HG02884 (cell line): ENCODE measurements around the gene USH2A.
A peak's percentile ranks its signal among the peaks of the same experiment; 100 is the strongest.

Experiments
- ATAC-seq: cut with Tn5 transposase; IDR thresholded peaks from one replicate; pipeline ENCODE4 v1.9.1; 2021; ENCODE audit warnings: mild to moderate bottlenecking, moderate library complexity; ENCODE audit not compliant: unreplicated experiment

USH2A gene

GRCh38 chr1:215617979-215618378 is 805.3 kb downstream of the USH2A start:
- no peak for ATAC-seq

DNA sequence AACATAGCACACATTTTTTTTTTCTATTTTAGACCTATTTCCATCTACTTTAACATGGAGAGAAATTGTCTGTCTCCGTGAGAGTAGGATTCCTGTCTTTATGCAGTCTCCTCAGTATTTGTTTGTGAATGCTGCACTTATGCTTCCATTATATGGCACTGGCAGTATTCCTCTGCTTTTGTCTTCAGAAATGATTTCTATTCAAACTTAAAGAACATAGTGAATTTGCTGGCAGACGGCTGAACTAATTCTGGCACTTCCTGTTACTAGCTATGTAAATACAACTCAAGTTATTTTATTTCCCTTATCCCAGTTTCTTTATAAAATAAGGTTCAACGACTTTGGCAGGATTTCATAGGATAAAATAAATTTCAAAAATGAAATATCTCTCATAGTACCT is 810.9 kb downstream of the USH2A start:
- no peak for ATAC-seq

- no peak for ATAC-seq
These were observed 814.6 kb downstream of the USH2A start for GRCh38 chr1:215608646-215609045.

- ATAC-seq: no peak
These were observed 815.8 kb downstream of the USH2A start for GRCh38 chr1:215607412-215607811.

DNA sequence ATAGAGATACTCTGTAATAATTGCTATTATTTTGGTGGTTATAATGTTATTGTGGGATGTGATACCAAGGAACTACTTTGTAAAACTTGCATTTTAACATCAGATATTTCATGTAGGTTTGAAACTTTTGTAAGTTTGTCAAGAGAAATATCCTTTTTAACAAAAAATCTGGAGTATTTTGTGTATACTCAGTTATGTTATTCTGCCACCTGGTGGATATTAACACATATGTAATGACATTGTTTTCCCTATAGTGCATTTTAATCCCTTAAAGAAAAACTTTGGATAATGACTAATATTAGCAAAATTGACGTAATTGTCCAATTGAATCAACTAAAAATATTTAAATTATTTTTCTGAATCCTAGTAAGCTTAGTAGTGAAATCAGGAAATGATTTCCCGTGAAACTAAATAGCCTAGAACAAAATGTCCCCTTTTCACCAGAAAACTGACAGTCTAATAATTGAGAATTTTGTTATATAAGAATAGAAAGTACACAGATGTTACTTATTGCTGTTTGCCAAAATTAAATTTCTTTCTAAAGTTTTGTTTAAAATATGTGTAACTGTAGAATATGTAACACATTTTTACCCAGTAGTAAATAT is 816.6 kb downstream of the USH2A start:
- ATAC-seq: peak; percentile 62

DNA sequence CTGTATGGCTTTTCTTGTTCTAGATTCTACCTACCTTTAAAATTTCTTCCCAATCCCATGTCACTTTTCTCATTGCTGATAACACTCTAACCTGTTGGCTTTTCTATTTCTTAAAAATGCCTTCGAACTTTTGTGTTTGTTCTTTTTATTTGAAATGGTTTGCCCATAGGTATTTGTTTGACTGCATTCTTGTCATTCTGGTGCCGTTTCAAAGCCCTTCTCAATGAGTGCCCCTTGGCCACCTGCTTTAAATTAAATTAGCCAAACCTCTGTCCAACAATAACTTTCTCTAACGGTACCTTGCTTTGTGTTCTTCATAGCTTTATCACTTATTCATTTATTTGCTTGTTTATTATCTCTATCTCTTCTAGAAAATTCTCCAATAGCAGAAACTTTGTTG is 817.2 kb downstream of the USH2A start:
- no peak for ATAC-seq

GRCh38 chr1:215605011-215605621 is 818.1 kb downstream of the USH2A start:
- no peak for ATAC-seq

- no peak for ATAC-seq
These were observed 819.9 kb downstream of the USH2A start for GRCh38 chr1:215603319-215603718.

DNA sequence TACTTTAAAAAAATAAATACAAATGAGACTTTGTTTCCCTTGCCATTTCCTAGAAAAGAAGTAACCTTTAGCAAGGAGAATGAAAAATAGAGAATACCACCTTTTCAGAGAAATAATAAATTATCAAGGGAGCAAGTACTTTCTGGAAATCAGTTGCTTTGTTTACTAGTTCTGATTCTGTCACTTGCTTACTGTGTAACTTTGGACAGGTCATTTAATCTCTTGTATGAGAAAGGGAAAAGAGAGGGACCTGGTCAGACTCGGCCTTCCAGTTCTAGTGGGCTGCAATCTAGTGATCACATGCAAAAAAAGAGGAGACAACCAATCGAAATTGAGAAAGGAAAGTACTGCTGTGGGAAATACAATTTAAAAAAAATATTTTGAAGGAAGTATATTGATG is 822.0 kb downstream of the USH2A start:
- ATAC-seq: no peak

GRCh38 chr1:215600867-215601266 is 822.4 kb downstream of the USH2A start:
- ATAC-seq: no peak

DNA sequence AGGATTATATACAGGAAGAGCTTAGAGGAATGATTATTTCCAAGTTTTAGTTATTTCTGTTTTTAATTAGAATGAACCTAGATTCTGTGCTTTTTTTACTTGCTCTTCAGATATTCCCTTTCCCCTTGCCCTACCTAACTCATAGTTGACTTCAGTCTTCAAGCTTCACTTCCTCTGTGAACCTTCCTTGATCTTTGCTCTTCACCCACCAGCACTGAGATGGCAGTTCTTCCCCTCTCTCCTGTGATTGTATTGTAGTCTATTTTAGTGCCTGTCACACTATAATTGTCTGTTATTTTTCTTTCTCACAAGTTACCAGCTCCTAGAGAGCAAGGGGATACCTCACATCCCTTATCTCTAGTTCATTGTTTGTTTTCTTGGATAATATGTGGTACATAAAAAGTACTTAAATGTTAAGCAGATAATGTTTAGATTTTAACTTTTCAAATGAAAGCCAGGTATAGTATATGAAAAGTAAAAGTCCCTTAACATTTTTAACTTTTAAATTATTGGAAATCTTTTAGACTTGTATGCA is 822.9 kb downstream of the USH2A start:
- no peak for ATAC-seq

DNA sequence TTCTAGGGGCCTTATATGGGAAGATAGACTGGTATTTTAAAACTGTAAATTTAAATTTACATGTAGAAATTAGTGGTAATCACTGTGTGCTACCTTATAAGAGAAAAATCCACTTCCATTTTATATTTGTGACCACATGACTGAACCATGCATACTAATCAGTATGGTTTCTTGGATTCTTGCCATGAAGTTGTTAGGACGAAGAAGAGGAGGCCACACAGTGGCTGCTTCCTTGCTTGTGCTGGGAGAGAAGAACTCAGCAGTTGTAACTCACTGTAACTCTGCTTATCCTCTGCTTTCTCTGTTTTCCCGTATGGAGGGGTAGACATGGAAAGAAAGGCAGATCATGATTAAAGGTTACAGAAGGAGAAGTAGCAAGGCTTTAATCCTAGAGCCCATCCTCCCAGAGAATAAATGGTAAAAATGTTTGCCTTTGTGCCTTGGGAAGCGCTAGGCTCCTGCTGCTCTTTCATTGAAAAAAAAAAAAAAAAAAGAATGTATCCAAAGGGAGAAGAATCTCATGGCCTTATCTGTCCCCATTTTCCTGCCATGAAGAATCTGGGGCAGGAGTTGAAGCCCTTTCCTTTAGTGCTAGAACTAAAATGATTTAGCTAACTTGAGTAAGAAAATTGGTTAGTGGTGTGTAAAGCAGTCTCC is 823.7 kb downstream of the USH2A start:
- no peak for ATAC-seq

GRCh38 chr1:215597961-215598360 is 825.3 kb downstream of the USH2A start:
- no peak for ATAC-seq

- ATAC-seq: no peak
These were observed 828.0 kb downstream of the USH2A start for GRCh38 chr1:215595231-215595630.

DNA sequence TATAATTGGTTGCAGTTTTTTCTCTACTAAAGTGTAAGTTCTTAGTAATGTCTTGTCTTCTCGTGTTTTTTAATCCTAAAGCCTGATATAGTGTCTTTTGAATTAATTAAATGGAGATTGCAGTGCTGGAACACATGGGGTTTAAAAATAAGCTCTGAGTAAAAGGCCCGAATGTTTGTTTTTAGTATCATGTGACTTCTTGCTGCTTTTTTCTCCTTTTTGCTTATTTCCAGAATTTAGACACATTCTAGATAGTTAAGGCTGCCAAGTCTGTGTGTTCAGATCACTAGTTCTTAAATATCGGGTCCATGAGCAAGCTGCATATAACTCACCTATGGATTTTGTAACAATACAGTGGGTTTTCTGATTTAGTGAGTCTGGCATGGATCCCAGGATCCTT is 828.6 kb downstream of the USH2A start:
- ATAC-seq: no peak

GRCh38 chr1:215590779-215591491 is 832.3 kb downstream of the USH2A start:
- ATAC-seq: no peak

- ATAC-seq: no peak
These were observed 833.4 kb downstream of the USH2A start for GRCh38 chr1:215589650-215590435.

DNA sequence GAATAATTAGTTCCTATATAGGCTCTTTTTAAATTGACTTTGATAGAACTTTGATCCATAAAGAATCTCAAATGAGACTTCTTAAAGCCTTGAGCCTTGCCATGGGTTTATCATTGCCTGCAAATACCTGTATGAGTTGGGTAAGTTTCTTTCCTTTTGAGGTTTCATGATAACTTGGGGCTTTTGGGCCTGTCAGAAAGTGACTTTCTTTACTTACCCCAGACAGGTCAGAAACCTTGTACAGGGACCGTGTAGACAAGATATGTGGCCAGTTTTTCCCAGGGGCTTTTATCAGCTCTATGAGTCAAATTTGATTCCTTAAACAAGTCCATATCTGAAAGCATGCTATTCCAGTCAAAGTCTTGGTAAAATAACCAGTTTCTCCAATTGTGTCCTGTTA is 838.9 kb downstream of the USH2A start:
- ATAC-seq: peak; percentile 51

DNA sequence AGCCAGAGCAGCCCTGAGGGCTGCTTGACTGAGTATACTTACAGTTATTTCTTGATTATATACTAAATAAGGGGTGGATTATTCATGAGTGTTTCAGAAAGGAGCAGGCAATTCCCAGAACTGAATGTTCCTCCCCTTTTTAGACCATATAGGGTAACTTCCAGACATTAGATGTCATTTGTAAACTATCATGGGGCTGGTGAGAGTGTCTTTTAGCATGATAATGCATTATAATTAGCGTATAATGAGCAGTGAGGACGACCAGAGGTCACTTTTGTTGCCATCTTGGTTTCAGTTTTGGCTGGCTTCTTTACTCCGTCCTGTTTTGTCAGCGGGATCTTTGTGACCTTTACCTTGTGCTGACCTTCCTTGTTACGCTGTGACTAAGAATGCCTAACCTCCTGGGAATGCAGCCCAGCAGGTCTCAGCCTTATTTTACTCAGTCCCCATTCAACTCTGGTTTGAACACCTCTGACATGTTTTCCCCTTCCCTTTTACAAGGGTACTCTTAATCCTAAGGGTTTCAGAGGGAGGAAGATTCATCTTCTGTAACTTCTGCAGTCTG is 840.0 kb downstream of the USH2A start:
- ATAC-seq: no peak

DNA sequence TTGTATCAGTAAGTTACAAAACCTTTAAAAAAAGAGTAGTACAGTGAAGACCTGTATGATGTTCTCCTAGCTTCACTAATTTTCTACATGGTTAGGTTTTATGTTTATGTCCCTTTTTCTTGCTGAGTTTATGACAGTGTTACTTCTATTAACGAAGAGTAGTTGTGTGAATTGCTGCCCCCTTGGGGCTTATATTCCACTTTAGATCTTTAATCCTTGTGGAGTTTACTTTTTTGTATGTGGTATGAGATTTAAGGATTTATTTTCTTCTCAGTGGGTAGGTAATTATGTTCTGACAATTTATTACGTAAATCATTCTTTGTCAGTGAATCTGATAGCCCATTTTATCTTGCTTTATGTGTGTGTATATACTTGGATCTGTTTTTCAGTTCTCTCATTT is 841.4 kb downstream of the USH2A start:
- no peak for ATAC-seq
